ENCODE data around the gene BST1.

GRCh38 chr4:15674926-15675325, 27.9 kb upstream of the BST1 start:
- no peak for TF ChIP-seq CTCF (IDR thresholded peaks at IDR 0.05)
- no peak for TF ChIP-seq POLR2A (IDR thresholded peaks at IDR 0.05)
- TF ChIP-seq POLR2AphosphoS5 (IDR thresholded peaks at IDR 0.05), result no peak
- no peak for TF ChIP-seq EP300 (IDR thresholded peaks at IDR 0.05)

Measured in upper lobe of left lung (tissue), 4 donors.